Astrocyte (in vitro differentiated cells and primary cell): Measurements from ENCODE around the gene FAT1. TPM values are rescaled to one million over a fixed set of nuclear protein-coding genes. Genes with fewer than 3 reads are reported as not detected.

Experiments used
- DNase-seq: peaks from one replicate; pipeline ENCODE4 v3.0.0-alpha.2; 2010; ENCODE audit warnings: low read depth
- FAIRE-seq: peaks from 2 replicates; lab custom pipeline; 2011; peaks lifted over from hg19 to GRCh38; lab: Jason Lieb, UNC
- H2AFZ ChIP-seq: 2 replicates; pipeline ENCODE4 v1.6.0; 2012; ENCODE audit warnings: low read depth, low read length, inconsistent platforms
- H3K27ac ChIP-seq: 2 replicates; pipeline ENCODE4 v1.5.1; 2011; ENCODE audit warnings: low read depth, low read length, inconsistent platforms
- H3K27me3 ChIP-seq: 2 replicates; pipeline ENCODE4 v1.6.0; 2011; ENCODE audit warnings: low read length, inconsistent platforms; ENCODE audit not compliant: insufficient read depth
- H3K36me3 ChIP-seq: 2 replicates; pipeline ENCODE4 v1.5.1; 2011; ENCODE audit warnings: low read length, inconsistent platforms; ENCODE audit not compliant: insufficient read depth
- H3K4me1 ChIP-seq: 2 replicates; pipeline ENCODE4 v1.5.1; 2011; ENCODE audit warnings: low read length, inconsistent platforms; ENCODE audit not compliant: insufficient read depth
- H3K4me2 ChIP-seq: 2 replicates; pipeline ENCODE4 v1.6.0; 2012; ENCODE audit warnings: low read length, inconsistent platforms
- H3K4me3 ChIP-seq: 2 replicates; pipeline ENCODE4 v1.5.1; 2011; ENCODE audit warnings: low read depth, mild to moderate bottlenecking, low read length, inconsistent platforms; ENCODE audit not compliant: insufficient read depth
- H3K79me2 ChIP-seq: 2 replicates; pipeline ENCODE4 v1.6.0; 2012; ENCODE audit warnings: mild to moderate bottlenecking, low read length, inconsistent platforms; ENCODE audit not compliant: insufficient read depth
- H3K9ac ChIP-seq: 2 replicates; pipeline ENCODE4 v1.6.0; 2012; ENCODE audit warnings: mild to moderate bottlenecking, low read length, inconsistent platforms
- H3K9me3 ChIP-seq: 2 replicates; pipeline ENCODE4 v1.5.1; 2012; ENCODE audit warnings: low read depth, mild to moderate bottlenecking, low read length, inconsistent platforms; ENCODE audit not compliant: insufficient read depth
- H4K20me1 ChIP-seq: 2 replicates; pipeline ENCODE4 v1.6.0; 2012; ENCODE audit warnings: low read length, inconsistent platforms; ENCODE audit not compliant: insufficient read depth
- H3K27ac Mint-ChIP-seq: one replicate; pipeline ENCODE4 v1.8.0; 2021; ENCODE audit warnings: mild to moderate bottlenecking, mixed read lengths; ENCODE audit not compliant: unreplicated experiment
- H3K27me3 Mint-ChIP-seq: one replicate; pipeline ENCODE4 v1.8.0; 2021; ENCODE audit warnings: low read depth, mixed read lengths; ENCODE audit not compliant: unreplicated experiment
- H3K36me3 Mint-ChIP-seq: one replicate; pipeline ENCODE4 v1.8.0; 2021; ENCODE audit warnings: low read depth, mixed read lengths; ENCODE audit not compliant: unreplicated experiment
- H3K4me1 Mint-ChIP-seq: one replicate; pipeline ENCODE4 v1.8.0; 2021; ENCODE audit warnings: low read depth, mixed read lengths; ENCODE audit not compliant: unreplicated experiment
- H3K4me3 Mint-ChIP-seq: one replicate; pipeline ENCODE4 v1.8.0; 2021; ENCODE audit warnings: mild to moderate bottlenecking, moderate library complexity, mixed read lengths; ENCODE audit not compliant: unreplicated experiment
- H3K9me3 Mint-ChIP-seq: one replicate; pipeline ENCODE4 v1.8.0; 2021; ENCODE audit warnings: mild to moderate bottlenecking, mixed read lengths; ENCODE audit not compliant: unreplicated experiment
- CTCF ChIP-seq: IDR thresholded peaks from 2 replicates; pipeline ENCODE4 v1.5.1; 2011; ENCODE audit warnings: low read depth, mild to moderate bottlenecking, inconsistent platforms, low read length, moderate library complexity; ENCODE audit not compliant: insufficient read depth
- EZH2 ChIP-seq: IDR thresholded peaks from 2 replicates; pipeline ENCODE4 v1.6.1; 2012; ENCODE audit warnings: mild to moderate bottlenecking, low read length, inconsistent platforms; ENCODE audit not compliant: insufficient read depth
- total RNA-seq: library from RNA; stranded (reverse); gene quantifications from 2 replicates; pipeline ENCODE4 v1.2.1, GENCODE V29; 2021

FAT1 gene
- total RNA-seq, 1 donor from 2014 or later: 590 TPM

DNA sequence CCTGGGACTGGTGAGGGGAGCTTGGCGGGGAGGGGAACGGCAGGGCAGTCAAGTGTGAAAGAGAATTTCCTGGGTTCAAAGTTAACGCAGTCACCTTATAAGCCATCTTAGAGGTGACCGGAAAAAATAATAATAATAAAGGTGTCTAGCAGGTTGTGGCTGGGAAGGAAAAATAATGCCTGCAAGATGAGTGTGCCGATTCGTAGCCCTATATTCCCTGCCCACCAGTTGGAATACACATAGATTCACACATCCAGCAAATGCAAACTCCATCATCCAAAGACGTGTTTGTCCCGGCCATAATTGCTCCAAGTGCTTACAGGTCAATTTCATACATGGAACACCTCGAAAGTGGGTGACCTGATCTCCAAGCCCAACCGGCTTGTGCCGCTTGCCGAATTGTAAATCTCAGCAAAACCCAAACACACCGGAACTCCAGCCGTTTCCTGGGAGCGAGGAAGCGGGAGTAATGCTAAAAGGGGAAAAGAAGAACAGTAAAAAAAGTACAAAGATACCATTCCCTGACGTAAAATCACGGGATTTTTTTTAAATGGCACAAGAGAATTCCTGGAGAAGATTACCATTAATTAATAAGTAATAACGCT is 1.3 kb upstream of the FAT1 start:
- H2AFZ ChIP-seq: peak overlapping the region; percentile 57
- peak overlapping the region; percentile 100 for H3K4me3 Mint-ChIP-seq
- peaks cover 44% of the 10 kb centered on the region for H4K20me1 ChIP-seq
- H3K27ac Mint-ChIP-seq: peak overlapping the region; percentile 98
- H3K9me3 ChIP-seq: no peaks in the 10 kb centered on the region
- H3K36me3 Mint-ChIP-seq: peaks cover 11% of the 10 kb centered on the region
- H3K4me1 Mint-ChIP-seq: peaks cover 21% of the 10 kb centered on the region
- peaks cover 2% of the 10 kb centered on the region for H3K9me3 Mint-ChIP-seq
- no peak for FAIRE-seq
- peak overlapping the region; percentile 97 for H3K27ac ChIP-seq
- TF ChIP-seq CTCF: no peak
- TF ChIP-seq EZH2: no peak
- H3K27me3 ChIP-seq: no peaks in the 10 kb centered on the region
- H3K36me3 ChIP-seq: no peaks in the 10 kb centered on the region
- no peaks in the 10 kb centered on the region for H3K27me3 Mint-ChIP-seq
- H3K4me1 ChIP-seq: peaks cover 21% of the 10 kb centered on the region
- peak overlapping the region; percentile 92 for H3K4me2 ChIP-seq
- DNase-seq: peak; percentile 37
- peaks cover 65% of the 10 kb centered on the region for H3K79me2 ChIP-seq
- H3K4me3 ChIP-seq: peak overlapping the region; percentile 100
- H3K9ac ChIP-seq: peak overlapping the region; percentile 99

DNA sequence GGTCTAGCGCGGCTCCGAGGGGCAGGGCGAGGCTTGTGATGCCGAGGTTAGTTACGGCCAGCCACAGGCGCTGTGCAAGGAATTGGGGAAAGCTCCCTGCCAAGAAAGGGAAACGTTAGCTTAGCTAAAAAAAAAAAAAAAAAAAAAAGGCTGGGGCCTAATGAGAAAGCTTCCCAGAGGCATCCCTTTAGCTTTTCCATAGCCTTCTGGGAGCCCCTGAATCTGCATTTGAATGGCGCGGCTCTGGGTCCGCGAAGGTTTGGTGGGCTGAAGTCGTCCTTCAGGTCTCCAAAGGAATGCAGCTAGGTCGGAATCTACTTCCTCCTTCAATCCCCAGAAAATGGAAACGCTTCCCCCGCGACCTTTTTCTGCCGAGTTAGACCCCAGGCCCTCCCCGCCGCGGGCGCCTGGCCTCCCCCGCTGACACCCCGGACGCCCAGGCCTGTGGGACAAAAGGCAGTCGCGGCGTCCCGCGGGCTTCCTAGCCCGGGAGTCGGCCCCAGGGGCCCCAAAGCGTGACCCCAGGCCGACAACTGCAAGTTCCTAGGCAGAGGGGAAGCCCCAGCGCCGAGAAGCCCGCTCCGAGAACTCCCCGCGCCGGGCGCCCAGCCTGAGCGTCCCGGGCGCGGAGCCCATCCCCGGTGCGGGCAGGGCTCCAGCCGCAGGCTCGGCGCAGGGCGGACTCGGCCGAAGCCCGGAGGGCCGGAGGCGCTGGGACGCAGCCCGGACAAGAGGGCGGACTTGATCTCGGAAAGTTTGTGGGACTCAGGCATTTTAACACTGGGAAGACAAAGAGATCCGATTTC is 605 bp upstream of the FAT1 start:
- Histone ChIP-seq H3K36me3 (no peaks in the 10 kb centered on the region), H4K20me1 (peaks cover 51% of the 10 kb centered on the region), H3K9me3 (no peaks in the 10 kb centered on the region), H3K4me1 (peaks cover 21% of the 10 kb centered on the region), H3K27ac (peak overlapping the region; percentile 97), H3K27me3 (no peaks in the 10 kb centered on the region), H2AFZ (peak overlapping the region; percentile 27), H3K9ac (peak overlapping the region; percentile 99), H3K4me3 (peak overlapping the region; percentile 100), H3K79me2 (peaks cover 72% of the 10 kb centered on the region), H3K4me2 (peak overlapping the region; percentile 92)
- peak overlapping the region; percentile 100 for H3K4me3 Mint-ChIP-seq
- DNase-seq (peak; percentile 48), FAIRE-seq (no peak)
- TF ChIP-seq EZH2 (no peak), CTCF (no peak)
- peaks cover 2% of the 10 kb centered on the region for H3K9me3 Mint-ChIP-seq
- peaks cover 21% of the 10 kb centered on the region for H3K4me1 Mint-ChIP-seq
- no peaks in the 10 kb centered on the region for H3K27me3 Mint-ChIP-seq
- H3K36me3 Mint-ChIP-seq: peaks cover 11% of the 10 kb centered on the region
- H3K27ac Mint-ChIP-seq: peak overlapping the region; percentile 98
